Spleen (tissue), 7 donors: ENCODE measurements around the gene TLK2.

Experiments used
- POLR2A ChIP-seq, 3 donors: fragments of 450-650 bp; IDR thresholded peaks; one replicate each; pipeline ENCODE4 v1.5.1; 2017; ENCODE audit warnings: antibody characterized with exemption in 3 of 3, mild to moderate bottlenecking in 1 of 3
- POLR2AphosphoS5 ChIP-seq, 3 donors: sonication (generic); formaldehyde crosslinking; IDR thresholded peaks; one replicate each; pipeline ENCODE4 v1.5.1; 2017; ENCODE audit warnings: antibody characterized with exemption in 3 of 3
- TF ChIP-seq, protein P1 (sequence below), 11 experiments: fragments of 200-600 bp in 7 of 11; fragments of 450-650 bp in 4 of 11; sonication (generic) in 4 of 11; IDR thresholded peaks in 8 of 11; conservative IDR thresholded peaks in 3 of 11; 1 replicate in 7 of 11; 2 replicates in 4 of 11; pipeline versions ENCODE4 v1.4.0 to v1.8.0; 2016 to 2021; ENCODE audit warnings: antibody characterized with exemption in 11 of 11, inconsistent platforms in 4 of 11, mild to moderate bottlenecking in 1 of 11
- donor health status: DM: no; HTN: no; CAD: no; lungs with moderate emphysema.
- donor health status: DM: no; HTN: no; CAD: no.
- donor health status: DM: no; HTN: no; CAD: no.

DNA sequence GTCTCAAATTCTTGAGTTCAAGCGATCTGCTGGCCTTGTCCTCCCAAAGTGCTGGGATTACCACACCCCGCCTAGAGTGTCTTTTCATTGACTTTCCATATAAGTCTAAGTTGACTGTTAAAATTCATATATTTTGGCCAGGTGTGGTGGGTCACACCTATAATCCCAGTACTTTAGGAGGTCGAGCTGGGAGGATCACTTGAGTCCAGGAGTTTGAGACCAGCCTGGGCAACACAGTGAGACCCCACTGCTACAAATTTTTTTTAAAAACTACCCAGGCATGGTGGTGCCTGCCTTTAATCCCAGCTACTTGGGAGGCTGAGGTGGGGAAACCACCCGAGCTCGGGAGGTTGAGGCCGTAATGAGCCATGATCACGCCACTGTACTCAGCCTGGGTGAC, 127.0 kb downstream of the TLK2 start:
- TF ChIP-seq, protein P1, sequence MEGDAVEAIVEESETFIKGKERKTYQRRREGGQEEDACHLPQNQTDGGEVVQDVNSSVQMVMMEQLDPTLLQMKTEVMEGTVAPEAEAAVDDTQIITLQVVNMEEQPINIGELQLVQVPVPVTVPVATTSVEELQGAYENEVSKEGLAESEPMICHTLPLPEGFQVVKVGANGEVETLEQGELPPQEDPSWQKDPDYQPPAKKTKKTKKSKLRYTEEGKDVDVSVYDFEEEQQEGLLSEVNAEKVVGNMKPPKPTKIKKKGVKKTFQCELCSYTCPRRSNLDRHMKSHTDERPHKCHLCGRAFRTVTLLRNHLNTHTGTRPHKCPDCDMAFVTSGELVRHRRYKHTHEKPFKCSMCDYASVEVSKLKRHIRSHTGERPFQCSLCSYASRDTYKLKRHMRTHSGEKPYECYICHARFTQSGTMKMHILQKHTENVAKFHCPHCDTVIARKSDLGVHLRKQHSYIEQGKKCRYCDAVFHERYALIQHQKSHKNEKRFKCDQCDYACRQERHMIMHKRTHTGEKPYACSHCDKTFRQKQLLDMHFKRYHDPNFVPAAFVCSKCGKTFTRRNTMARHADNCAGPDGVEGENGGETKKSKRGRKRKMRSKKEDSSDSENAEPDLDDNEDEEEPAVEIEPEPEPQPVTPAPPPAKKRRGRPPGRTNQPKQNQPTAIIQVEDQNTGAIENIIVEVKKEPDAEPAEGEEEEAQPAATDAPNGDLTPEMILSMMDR (IDR thresholded peaks at IDR 0.05 in 8 of 11, conservative IDR thresholded peaks at IDR 0.05 in 3 of 11): no peak
- TF ChIP-seq POLR2AphosphoS5 (IDR thresholded peaks at IDR 0.05): no peak
- no peak for TF ChIP-seq POLR2A (IDR thresholded peaks at IDR 0.05)
